HG03442 (cell line): Measurements from ENCODE around the gene OR5M8.

Source experiments
- ATAC-seq: cut with Tn5 transposase; IDR thresholded peaks from one replicate; pipeline ENCODE4 v1.9.1; 2021; ENCODE audit warnings: mild to moderate bottlenecking, moderate library complexity; ENCODE audit not compliant: unreplicated experiment

The OR5M8 gene

DNA sequence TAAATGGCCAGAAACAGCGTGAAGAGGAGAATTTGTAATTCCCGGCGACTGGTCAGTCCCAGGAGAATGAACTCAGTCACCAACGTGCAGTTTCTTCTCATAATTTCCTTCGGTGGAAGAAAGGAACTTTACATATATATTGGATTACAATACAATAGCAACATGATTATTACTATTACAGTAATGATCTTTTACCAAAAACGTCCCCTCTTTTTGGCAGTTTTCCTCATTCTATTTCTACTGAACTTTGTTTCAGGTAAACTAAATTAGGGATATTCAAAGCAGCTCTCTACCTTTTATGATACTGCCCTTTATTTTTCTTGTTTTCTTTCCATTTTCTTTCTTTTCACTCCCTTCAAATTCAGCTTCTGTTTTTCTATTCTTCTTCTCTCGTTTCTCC is at the start of gene OR5M8:
OR5M8 (minus strand) TSS at position 101 of the 400 bp plus-strand sequence; CDS start at position 101, 0 bp downstream.
- ATAC-seq: no peak

DNA sequence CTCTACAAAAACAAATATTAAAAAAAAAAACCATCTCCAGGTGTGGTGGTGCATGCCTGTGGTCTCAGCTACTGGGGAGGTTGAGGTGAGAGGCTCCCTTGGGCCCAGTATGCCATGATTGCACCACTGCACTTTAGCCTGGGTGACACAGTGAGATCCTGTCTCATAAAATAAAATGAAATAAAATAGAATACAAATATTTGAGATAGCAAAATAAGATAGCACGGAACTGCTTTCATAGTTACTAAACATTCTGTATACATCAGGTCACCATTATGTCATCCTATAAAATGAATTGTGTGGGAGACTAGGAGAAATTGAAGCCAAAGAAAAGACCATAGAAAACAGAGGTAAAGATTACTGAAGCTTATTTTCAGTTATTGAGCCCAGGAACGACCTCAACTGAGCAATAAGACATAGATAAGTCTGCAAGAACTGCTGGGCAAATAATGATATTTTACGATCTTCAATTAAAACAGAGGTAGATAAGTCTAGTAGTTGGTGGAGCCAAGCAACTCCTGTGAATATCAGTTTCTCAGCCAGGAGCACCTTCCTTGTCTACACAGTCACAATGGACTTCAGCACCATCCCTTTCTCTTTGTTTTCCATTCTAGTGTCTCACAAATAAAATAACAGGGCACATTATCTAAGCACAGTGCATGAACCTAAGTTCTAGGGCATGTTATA is 42.0 kb upstream of the OR5M8 start:
- no peak for ATAC-seq

DNA sequence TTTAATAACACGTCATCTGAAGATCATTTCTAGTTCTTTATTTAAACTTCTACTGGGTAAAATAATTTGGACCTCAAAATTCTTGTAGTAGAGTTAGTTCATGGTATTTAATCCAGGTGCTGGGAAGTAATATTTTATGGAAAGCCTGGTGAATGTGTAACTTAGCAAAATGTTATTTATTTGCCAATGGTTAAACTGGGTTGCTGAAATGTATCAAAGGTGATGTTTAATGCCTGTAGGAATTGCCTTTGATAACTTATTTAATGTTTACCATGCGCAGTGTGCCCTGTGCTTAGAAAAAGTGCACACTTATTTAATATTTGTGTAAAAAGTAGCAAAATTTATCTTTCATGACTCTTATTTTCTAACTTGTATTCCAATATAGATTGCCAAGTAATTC is 40.7 kb upstream of the OR5M8 start:
- no peak for ATAC-seq

DNA sequence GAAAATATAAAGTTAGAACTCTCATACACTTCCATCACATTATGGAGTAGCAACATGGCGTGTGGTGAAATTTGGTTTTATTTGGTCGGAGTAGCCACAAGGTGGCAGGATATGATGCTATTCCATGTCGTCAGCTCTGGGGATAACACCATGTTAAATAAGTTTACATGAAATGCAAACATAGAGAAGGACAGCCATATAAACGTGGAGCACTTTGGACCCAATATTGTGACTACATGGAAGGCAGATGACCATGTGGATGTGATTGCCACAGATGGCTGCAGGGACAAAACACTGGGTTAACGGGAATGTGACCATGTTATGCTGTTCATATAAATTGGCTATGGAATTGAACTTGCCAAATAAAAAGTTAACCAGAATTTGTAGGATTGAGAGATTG is 30.8 kb upstream of the OR5M8 start:
- no peak for ATAC-seq

DNA sequence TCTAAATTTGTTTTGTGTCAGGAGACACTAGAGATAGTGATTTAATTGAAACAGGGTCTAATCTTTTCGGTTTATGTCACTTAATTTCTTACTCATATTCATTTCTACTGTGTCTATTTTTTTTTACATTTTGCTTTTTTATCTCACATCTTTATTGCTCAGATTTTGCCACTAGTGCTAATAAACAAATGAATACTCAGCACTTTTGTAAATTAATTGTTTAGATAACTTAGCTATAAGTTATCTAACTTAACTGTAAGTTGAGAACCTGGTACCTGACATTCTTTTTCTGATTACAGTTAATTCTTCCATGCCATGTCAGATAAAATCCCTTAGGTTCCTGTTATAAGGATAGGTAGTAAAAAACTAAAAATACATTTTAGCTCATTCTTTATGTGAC is 22.1 kb upstream of the OR5M8 start:
- no peak for ATAC-seq

DNA sequence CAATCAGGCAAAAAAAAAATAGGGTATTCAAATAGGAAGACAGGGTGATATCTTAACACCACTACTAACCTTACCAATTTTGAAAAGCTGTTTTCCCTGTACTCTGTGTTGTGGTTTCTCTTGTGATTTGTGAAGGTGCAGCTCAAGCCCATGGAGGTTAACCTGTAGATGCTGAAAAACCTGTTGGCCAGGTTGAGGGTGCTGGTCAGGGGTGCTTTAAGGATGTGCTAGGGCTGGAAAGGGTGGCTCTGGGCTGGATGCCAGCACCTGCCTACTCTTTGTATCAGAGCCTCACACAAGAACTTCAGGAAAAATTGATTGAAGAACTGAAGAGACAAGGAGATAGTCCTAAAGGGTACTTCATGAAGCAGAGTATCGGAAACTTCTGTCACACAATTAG is 18.3 kb upstream of the OR5M8 start:
- no peak for ATAC-seq

DNA sequence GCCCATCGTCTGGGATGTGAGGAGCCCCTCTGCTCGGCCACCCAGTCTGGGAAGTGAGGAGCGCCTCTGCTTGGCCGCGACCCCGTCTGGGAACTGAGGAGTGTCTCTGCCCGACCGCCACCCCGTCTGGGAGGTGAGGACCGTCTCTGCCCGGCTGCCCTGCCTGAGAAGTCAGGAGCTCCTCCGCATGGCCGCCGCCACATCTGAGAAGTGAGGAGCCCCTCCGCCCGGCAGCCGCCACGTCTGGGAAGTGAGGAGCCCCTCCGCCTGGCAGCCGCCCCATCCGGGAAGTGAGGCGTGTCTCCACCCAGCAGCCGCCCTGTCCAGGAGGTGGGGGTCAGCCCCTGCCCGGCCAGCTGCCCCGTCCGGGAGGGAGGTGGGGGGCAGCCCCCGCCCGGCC is 5.8 kb upstream of the OR5M8 start:
- ATAC-seq: no peak

DNA sequence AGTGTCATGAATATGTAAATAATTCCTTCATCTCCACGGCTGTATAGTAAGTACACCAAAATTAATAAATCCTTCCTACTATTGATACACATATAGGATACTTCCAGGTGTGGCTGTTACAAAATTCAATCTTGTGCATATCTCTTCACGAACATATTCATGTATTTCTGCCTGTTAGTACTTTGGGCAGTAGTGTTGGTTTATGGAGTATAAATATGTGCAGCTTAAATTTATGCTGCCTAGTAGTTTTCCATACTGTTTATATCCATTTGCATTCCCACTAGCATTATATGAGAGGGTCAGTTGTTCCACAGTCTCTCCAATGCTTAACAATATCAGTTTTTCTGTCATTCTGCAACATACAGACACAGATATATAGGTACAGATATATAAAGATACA is 3.9 kb upstream of the OR5M8 start:
- no peak for ATAC-seq

DNA sequence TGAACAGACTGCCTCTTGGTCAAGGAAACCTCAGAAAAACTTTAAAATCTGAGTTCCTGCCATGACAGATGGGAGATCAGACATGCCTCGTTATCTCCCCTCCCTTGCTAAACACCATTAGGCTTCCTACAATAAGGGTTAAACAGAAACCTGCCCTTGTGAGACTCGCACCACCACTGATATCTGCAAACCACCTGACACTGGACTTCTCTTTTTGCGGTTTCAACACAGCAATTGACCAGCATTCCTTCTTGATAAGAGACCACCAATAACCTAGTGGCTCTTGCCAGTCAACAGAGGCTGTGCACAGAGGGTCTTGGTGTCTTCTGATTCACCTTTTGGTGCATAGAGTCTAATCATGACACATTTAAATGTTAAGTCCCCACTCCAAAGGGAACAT is 4.4 kb downstream of the OR5M8 start:
- ATAC-seq: no peak

DNA sequence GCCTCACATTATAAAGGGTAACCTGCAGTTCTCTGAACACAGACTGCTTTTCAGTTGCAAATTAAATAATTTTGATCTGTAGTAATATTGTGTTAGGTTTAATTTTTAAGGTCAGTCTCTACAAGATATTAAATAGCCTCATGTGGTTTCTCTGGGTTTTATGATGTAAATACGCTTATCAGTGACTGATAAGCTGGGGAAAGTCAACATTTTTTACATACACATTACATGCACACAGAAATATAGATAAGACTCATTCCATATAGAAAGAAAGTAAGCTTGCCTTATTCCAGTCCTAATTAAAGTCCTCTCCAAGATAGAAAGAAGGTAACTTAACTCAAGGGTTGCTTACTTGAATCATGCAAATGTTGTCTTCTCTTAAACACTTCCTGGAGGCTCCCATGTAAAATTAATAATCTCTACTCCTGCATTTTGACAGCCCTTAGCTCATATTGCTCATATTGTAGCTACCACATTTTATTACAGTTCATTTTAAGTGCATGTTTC is 16.4 kb downstream of the OR5M8 start:
- ATAC-seq: no peak

DNA sequence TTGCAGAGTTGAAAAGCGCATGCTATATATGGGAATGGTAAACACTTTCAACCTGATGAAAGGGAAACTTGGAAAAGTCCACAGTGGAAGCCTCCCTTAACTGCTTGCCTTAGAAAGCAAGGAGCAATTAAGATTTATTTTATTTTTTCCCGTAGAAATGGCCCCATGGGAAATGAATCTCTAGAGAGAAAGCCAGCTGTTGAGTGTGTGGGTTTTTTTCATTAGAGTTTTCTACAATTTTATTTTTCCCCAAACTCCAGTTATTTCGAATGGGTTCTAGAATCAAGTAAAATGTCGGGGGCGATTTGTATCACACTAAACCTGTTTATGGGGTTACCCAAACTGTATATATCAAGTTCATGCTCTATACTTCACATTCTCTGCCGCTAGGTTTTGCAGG is 17.9 kb downstream of the OR5M8 start, which contains the start of gene OR5M3:
OR5M3 (minus strand) TSS at position 101 of the 400 bp plus-strand sequence. CDS start 2,855 bp downstream, outside the sequence.
- ATAC-seq: no peak

DNA sequence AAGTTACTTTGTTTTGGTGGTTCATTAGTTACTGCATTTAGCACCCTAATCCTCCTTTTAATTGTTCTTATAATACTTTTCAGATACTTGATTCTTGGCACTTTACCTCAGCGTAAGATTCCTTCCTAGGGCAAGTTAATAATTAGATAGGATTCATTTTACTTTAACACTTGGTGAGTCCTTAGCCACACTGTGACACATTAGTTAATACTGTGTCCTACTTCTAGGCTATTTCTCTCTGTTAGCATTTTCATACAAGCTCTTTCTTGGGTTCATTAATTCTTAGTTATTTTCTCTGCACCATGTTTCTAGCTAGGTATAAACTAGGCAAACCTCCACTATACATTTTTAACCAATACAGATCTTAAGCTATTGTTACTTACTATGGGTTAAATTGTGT is 34.1 kb downstream of the OR5M8 start:
- ATAC-seq: no peak

DNA sequence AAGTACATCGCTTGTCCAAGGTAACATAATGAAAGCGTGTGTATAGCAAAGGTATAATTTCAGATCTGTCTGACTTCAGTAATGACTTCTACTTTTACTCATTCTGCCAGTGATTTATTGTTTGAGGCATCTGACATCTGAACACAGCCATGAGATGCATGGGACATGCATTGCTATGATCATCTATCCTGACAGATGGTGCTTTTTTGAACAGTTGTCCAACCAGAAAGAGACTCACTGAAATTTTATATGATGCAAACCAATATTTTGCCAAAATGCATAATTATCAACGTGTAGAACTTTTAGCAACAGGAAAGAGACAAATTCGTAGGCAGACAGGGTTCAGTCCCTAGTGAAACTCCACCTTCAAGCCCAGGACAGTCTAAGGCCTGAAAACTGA is 37.6 kb downstream of the OR5M8 start:
- ATAC-seq: no peak
